Liver (tissue), 3 donors: ENCODE measurements around the gene PTH2.

Experiments
- ATF3 ChIP-seq: IDR thresholded peaks from 2 replicates; pipeline ENCODE4 v1.6.1; 2016; ENCODE audit warnings: antibody characterized with exemption
- CTCF ChIP-seq: fragments of 150-350 bp; IDR thresholded peaks from 2 replicates; pipeline ENCODE4 v1.5.1; 2017; ENCODE audit warnings: improper control_type of control experiment, low read depth, low read length; ENCODE audit not compliant: missing input control
- EGR1 ChIP-seq, 2 donors: IDR thresholded peaks; 2 replicates each; pipeline ENCODE4 v1.6.1; 2016 to 2018; ENCODE audit warnings: antibody characterized with exemption in 2 of 2, low read depth in 2 of 2
- FOXA1 ChIP-seq: IDR thresholded peaks from 2 replicates; pipeline ENCODE4 v1.6.1; 2016; ENCODE audit warnings: antibody characterized with exemption
- MAX ChIP-seq: IDR thresholded peaks from 2 replicates; pipeline ENCODE4 v1.6.1; 2016; ENCODE audit warnings: antibody characterized with exemption
- REST ChIP-seq: IDR thresholded peaks from 2 replicates; pipeline ENCODE4 v1.6.1; 2016; ENCODE audit warnings: antibody characterized with exemption, mild to moderate bottlenecking
- YY1 ChIP-seq: IDR thresholded peaks from 2 replicates; pipeline ENCODE4 v1.6.1; 2016; ENCODE audit warnings: antibody characterized with exemption, mild to moderate bottlenecking
- ZBTB33 ChIP-seq: IDR thresholded peaks from 2 replicates; pipeline ENCODE4 v1.6.1; 2016; ENCODE audit warnings: antibody characterized with exemption
- donor health status: healthy.
- donor health status: healthy.

GRCh38 chr19:49389406-49389805, 33.8 kb downstream of the PTH2 start:
- no peak for TF ChIP-seq CTCF
- TF ChIP-seq EGR1 (IDR thresholded peaks at IDR 0.05; ENCODE audit: low read depth in 2 of 2), result no peak
- no peak for TF ChIP-seq MAX
- TF ChIP-seq ZBTB33, result no peak
- TF ChIP-seq YY1, result no peak
- no peak for TF ChIP-seq FOXA1
- TF ChIP-seq REST, result no peak
- TF ChIP-seq ATF3, result no peak
